ENCODE measurements around the gene SEZ6L. TPM values are rescaled to one million over a fixed set of nuclear protein-coding genes. Genes with fewer than 3 reads are reported as not detected.

The SEZ6L gene
- total RNA-seq, 1 experiment from 2014 or later: 0.13 TPM

- no peak overlapping the region for H2BK12ac ChIP-seq (ENCODE audit: insufficient read length, low read depth, low read length)
- no peak overlapping the region for H2AFZ ChIP-seq (ENCODE audit: low read length)
- no peak overlapping the region for H2BK120ac ChIP-seq (ENCODE audit: low read depth, low read length, poor library complexity, severe bottlenecking)
- no peak overlapping the region for H3K23ac ChIP-seq (ENCODE audit: insufficient read length, low read depth, low read length)
- H3K27ac ChIP-seq (ENCODE audit: insufficient read length, low read depth, low read length): no peak overlapping the region
- H3K27ac Mint-ChIP-seq: peak overlapping the region in 1 of 3 experiments; percentile 21; a peak in 1 of 7 replicates
- H3K79me1 ChIP-seq (ENCODE audit: insufficient read depth, low read depth, low read length, poor library complexity, severe bottlenecking): no peaks in the 10 kb centered on the region
- peaks cover 21% of the 10 kb centered on the region in 2 experiments for H3K4me1 Mint-ChIP-seq
- DNase-seq: no peak
- no peak overlapping the region for H2BK5ac ChIP-seq (ENCODE audit: insufficient read length, low read length)
- no peaks in the 10 kb centered on the region for H3K36me3 Mint-ChIP-seq (ENCODE audit: insufficient read depth in 1 of 3, low read depth in 3 of 3)
- H3K79me2 ChIP-seq (ENCODE audit: insufficient read depth, low read length): no peaks in the 10 kb centered on the region
- no peak overlapping the region for H3K4me2 ChIP-seq (ENCODE audit: insufficient read depth, insufficient read length, low read length)
- no peak overlapping the region for H3K4ac ChIP-seq (ENCODE audit: low read depth, low read length)
- no peaks in the 10 kb centered on the region for H4K20me1 ChIP-seq (ENCODE audit: control insufficient read depth, insufficient read depth, insufficient read length)
- no peak overlapping the region for H3K56ac ChIP-seq (ENCODE audit: insufficient read length, low read depth, low read length)
- H3K4me3 Mint-ChIP-seq: no peak overlapping the region
- no CpG with 5 or more reads among the region's 3 CpGs for WGBS (ENCODE audit: extremely low coverage, insufficient read length, low lambda C conversion rate)
- no peak for TF ChIP-seq CTCF (conservative IDR thresholded peaks at IDR 0.05)
- H3K9me3 Mint-ChIP-seq: no peaks in the 10 kb centered on the region; a peak in 1 of 5 replicates
- H4K91ac ChIP-seq (ENCODE audit: insufficient read length, low read depth, low read length): no peak overlapping the region
- H3K9me3 ChIP-seq (ENCODE audit: control insufficient read depth, low read depth, low read length): no peaks in the 10 kb centered on the region
- no peak overlapping the region for H4K5ac ChIP-seq (ENCODE audit: insufficient read length, low read depth, low read length)
- no peak overlapping the region for H3K14ac ChIP-seq (ENCODE audit: insufficient read depth, low read length)
- no peak overlapping the region for H2BK20ac ChIP-seq (ENCODE audit: low read depth, low read length, poor library complexity, severe bottlenecking)
- no peak overlapping the region for H3K18ac ChIP-seq (ENCODE audit: insufficient read length, low read depth, low read length)
- no peak overlapping the region for H3T11ph ChIP-seq (ENCODE audit: low read length)
- no peaks in the 10 kb centered on the region for H3K23me2 ChIP-seq (ENCODE audit: insufficient read length, low read depth, low read length, poor library complexity, severe bottlenecking)
- H2AK5ac ChIP-seq (ENCODE audit: insufficient read length, low read length): no peak overlapping the region
- H3K4me1 ChIP-seq (ENCODE audit: insufficient read depth, low read length): peaks cover 7% of the 10 kb centered on the region; the same call in 1 of the 2 replicates
- no peak overlapping the region for H3K9ac ChIP-seq (ENCODE audit: extremely low read depth, insufficient read length, low read length)
- no peak overlapping the region for H2BK15ac ChIP-seq (ENCODE audit: low read depth, low read length)
- no peaks in the 10 kb centered on the region for H3K27me3 ChIP-seq (ENCODE audit: insufficient read depth, low read length)
- no peak overlapping the region for H4K8ac ChIP-seq (replicated peaks; ENCODE audit: insufficient read length, low read depth, low read length)
- peaks cover 6% of the 10 kb centered on the region for H3K27me3 Mint-ChIP-seq (ENCODE audit: low read depth)
These were observed 248.1 kb downstream of the SEZ6L start for GRCh38 chr22:26417406-26417805.
